ENCODE measurements around the gene EFCAB6.

The EFCAB6 gene

DNA sequence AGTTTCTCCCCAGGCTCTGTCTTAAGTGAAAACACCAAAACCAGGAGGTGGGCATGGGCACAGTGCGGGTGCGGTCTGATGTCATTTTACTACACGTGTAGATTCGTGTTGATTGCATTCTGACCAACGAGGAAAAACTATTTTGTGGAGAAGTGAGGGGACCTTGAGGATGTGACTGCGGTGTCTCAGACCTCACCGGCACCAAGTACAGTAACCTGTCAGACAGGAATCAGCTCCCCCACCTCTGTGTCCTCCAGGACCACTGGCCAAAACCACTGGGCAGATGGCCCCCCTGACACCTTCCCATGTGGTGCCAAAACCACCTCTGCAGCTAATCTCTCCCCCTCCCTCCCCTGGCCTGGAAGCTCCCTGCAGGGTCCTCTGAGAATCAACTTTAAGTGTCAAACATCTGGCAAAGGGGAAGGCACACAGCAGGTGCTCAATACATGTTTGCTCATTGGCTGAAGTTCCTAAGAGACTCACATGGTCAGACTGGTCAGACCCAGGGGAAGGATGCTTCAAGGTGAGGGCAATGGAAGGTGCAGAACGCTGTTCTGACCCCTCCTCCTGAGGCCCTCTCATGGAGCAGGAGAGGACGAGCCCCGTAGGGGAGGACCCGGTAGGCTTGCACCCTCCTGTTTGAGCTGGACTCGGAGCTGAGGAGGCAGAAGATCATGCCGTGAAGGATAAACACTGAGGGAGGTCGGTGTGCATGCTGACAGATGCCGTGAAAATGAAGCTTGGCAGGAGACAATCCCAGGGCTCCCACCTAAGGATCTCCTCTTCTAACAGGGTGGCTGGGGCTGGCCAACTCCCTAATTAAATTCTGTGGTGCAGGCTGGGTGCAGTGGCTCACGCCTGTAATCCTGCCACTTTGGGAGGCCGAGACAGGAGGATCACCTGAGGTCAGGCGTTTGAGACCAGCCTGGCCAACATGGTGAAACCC, 270.4 kb downstream of the EFCAB6 start:
- no peak for DNase-seq

DNA sequence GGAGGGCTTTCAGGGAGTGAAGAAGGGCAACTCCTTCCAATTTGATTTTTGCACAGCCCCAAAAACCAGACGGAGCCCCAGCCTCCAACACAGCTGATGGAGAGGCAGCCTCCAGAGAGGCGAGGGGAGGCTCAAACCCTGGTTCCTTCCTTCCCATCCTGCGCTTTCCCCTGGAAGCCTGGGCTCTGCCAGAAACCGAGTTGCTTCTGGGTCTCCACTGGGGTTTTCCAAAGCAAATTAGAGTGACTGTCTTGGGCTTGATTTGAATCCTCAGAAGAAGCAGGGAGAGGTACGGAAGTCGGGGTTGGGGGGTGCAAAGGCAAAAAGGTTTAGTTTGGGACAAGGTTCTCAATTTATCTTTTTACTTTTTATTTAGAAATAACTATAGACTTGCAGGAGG, 271.1 kb downstream of the EFCAB6 start:
- no peak for DNase-seq

DNA sequence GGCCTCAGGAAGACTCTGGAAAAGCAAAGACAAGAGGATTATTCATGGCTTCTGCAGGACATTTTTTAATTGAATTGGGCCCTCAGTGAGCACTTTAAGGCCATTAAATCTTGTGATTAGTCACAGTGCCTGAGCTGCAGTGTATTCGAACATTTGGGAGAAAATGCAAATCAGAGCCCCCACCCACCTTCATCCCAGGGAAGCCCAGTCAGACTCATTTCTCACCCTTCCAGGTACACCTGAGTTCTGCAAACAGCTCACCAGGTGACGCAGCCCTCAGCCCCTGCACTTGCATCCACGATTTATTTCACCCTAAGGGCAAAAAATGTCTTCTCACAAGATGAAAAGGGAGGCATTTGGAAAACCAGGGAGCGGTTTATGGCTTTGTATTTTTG, 271.6 kb downstream of the EFCAB6 start:
- no peak for DNase-seq

DNA sequence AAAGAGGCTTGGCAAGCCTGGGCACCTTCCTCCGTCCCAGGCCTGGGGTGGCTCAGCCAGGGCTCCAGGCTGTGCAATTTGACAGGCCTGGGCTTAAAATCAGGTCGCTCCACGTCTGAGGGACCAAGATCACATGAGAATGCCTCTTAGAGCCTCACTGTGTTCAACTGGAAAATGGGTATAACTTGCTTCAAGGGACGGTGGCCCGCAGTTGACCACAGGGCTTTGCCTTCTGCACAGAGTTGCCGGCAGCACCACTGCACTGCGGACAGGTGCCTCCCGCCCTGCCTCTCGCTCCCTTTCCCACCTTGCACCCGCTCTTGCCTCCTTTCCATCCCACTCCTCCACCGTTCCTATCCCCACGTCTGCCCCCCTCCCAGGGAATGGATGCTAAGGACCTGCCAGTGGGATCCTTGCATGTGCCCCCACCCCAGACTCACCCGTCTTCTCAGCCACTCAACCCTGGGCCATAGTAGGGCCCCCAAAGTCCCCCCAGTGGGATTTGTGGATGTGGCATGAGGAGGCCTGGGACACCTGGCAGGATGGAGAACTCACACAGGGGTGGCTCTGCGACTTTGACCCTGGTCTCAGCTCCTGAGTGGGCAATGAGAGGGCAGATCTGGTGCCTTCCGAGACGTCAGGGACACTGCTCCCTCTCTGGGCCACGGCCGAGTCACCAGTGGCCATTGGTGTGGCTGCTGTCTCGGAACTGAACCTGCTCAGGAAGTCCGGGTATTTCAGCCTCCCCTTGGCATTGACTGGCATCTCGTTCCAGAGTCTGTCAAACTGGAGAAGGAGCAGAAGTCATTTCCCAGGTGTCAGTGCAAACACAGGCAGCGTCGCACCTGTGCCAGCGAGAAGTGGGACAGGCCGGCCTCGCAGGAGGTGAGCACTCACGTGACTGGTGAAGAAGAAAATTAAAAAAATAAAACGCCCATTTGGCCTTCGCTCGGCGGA, 272.3 kb downstream of the EFCAB6 start:
- DNase-seq: no peak

DNA sequence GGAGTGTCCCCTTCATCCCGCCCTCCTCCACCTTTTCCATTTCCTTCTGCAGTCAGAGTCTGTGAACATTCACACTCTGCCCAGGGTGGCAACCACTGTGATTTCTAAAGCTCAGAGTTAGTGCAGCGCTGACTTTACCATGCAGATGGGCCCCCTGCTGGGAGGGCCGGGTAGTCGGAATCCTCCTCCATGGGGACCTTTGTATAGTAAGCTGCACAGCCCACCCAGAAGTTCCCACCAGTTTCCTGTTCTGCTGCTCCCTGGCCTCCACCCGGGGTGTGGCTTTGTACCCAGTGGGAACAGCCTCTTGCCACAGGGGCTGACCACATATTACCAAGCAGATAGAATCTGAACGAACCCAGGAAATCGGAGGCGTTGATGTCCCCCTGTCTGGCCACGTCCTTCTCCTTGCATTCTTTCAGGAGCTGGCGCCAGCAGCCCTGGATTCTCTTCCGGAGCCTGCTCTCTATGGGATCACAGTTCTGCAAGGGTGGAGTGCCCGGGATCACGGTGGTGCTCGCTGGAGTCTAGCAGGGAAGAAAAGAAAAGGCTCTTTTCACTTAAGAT, 275.0 kb downstream of the EFCAB6 start:
- no peak for DNase-seq

DNA sequence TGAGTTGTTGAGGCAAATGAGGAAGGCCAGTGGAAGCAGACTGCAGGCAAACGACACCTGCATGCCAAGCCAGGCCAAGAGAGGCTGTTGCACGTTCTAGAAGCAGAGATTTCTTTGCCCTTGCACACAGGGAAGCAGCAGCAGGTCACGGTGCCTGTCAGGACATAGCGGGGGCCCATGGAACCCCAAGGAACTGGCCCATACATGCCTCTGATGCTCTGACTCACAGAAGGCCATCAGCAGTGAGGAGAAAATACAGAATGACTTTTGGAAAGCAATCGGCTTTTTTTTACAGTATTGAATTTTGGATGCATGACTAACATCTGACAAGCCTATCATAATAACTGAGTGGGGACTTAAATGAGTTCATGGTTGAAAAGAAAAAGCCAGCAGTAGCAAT, 276.4 kb downstream of the EFCAB6 start:
- no peak for DNase-seq

DNA sequence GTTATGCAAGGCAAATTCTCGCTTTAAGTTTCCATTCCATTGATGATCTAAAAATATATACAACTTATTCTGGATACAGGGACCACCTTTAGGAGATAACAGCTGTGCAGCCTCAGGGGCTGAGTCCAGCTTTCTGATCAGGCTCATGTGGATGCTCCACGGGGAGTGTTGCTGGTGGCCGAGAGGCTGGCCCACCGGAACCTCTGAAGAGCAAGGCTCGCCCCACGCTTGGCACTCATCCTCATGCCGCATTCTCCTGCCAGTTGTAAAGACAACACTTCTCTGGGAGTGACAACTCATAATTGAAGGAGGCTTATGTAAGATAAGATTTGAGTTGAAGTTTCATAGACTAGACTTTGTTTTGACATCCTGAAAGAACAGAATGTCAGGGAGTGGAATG, 276.8 kb downstream of the EFCAB6 start:
- no peak for DNase-seq

DNA sequence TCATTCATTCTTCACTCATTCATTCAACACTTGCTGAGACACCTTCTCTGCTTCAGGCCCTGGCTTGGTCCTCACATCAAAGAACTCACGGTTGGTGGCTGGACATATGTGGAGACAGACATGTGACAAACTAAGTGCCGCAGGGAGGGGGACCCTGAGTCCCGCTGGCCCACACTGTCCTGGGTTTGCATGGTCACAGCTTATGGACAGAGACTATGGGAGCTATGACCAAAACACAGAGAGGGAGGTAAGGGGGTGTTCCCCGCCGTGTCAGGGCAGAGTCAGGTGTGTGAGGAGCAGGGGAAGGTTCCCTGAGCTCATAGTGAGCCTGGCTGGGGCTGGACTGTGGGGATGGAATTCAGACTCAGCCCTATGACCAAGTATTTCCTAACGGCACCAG, 277.2 kb downstream of the EFCAB6 start:
- DNase-seq: no peak

DNA sequence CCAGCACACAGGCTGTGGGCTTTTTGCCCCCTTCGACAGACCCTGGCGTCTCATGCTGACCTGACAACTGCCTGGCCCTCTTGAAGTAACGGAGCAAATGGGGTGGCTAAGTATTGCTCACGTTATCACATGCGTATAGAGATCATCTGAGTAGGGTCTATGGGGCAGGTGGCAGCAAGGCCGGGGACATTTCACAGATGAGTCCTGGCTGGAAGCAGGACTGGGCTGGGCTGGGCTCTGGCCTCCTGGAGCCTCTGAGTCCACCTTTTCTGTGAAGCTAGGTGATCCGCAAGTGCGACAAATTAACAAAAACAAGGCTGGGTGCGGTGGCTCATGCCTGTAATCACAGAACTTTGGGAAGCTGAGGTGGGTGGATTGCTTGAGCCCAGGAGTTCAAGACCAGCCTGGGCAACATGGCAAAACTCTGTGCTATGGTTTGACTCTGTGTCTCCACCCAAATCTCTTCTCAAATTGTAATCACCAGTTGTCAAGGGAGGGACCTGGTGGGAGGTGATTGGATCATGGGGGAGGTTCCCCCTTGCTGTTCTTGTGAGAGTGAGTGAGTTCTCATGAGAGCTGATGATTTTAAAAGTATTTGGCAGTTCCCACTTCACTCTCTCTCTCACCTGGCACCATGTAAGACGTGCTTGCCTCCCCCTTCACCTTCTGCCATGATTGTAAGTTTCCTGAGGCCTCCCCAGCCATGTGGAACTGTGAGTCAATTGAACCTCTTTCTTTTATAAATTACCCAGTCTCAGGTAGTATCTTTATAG, 278.3 kb downstream of the EFCAB6 start:
- no peak for DNase-seq

DNA sequence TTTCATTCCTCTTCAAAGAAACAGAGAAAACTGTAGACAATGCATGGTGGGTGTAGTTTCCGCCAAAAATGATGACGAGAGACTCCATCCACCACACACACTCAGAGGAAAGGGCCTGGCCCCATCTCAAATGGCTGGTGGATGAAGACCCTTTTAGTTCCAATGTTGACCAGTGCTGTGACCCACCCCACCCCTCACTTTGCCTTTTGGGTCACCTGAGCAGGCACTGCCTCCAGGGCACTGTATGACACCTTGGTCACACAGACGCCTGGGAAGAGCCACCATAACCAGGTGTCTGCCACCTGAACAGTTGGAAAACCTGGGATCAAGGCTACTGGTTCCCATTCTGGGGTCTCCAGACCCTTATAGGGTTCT, 279.0 kb downstream of the EFCAB6 start:
- no peak for DNase-seq

DNA sequence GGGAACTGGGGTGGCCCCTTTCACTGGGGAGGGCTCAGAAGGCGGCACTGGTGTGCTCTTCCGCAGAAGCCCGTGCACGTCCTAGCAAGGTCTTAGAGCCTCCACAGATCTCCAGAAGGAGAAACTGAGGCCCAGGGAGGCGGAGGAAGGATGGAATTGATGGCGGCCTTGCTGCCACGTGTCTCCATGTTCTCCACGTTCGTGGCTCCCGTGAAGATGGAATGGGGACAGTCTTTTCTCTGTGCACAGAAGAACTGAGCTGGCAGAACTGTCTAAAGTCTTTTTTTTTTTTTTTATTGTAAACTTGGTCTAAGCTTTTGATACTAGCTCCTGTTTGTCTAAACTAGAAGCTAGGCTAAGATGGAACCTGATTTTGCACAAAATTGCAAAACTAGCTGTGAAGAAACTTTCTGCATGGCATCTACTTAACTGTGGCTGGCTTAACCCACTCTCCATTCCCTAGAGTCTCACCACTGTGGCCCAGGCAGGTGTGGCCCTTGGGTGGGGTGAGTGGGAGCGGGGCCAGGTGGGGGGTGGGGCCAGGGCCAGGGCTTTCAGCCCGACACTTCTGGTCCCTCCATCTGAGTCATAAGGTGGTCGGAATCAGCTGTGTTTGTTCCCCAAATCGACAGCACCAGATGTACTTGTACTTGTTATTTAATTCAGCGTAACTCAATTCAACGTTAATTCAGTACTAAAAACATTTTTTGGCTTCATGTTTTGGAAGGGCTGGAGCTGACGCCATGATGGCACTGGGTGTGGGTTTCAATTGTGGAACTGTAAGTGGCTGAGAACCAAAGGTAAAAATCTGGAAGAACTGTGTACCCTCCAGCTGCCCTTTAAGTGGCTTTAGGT, 279.6 kb downstream of the EFCAB6 start:
- DNase-seq: no peak

DNA sequence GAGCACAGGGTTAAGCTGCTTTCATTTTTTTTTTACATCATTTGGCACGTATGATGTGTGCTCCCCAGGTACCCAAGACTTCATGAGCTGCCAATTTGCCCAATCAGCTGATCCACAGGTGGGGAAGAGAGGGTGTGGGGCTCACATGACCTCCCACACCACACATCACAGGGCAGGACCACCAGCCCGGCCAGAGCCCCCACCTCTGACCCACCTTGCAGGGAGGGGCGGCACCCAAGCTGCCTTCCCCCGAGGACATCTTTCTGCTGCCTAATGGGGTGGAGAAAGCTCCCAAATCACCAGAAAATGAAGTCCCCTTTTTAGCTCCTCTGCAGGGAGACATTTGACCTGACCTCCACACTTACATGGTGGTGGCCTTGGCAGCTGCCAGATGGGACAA, 280.5 kb downstream of the EFCAB6 start:
- no peak for DNase-seq

DNA sequence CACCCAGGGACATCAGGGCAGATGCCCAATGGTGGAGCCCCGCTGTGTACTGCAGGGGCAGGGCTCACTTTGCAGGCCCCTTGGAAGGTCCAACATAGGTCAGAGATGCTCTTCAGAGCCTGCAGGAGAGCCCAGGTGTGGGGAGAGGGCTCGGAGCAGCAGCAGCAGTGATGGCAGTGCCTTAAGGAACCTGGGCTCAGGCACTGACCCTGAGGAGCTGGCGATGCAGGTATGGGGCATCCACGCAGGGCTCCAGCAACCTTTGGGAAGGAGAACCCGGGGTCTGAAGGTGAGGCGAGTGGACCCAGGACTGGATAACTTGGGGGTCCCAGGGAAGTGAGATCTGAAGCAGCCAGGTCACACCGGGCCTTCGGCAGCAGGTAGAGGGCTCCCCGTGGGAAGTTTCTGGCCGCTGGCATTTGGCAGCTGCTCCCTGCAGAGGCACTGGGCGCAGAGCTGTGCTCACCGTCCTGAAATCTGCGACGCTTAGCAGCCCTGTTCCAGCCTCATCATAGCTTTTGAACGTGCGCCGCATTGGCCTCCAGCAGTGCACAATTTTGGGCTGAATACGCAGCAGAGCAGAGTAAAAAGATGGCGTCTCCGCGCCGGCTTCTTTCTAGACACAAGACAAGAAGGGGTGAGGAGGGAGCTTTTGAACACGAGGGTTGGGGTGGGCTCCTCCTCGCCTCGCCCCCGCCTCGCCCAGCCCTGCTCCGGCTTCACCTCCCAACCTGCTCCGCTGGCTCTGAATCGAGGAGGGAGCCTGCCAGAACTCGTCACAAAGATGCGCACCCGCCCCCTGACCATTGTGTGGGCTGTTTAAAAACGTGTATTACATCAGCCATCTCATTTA, 281.5 kb downstream of the EFCAB6 start:
- DNase-seq: no peak

DNA sequence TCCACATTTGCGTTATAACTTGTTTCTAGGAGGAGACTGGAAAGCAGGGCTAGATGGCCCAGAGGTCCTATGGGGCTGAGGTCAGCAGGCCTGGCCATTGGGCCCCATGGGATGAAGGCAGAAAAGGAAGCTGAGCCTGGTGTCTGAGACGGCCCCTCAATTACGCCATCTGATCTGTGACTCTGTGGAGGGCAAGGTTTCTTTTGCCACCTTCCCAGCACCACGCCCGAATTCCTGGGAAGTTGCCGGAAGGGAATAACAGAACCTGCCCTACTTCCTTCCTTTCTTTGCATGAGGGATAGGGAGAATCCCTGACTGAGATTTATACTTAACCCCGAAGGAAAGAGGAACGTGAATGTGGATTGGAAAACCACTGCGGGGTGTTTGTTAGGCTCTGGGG, 282.2 kb downstream of the EFCAB6 start:
- DNase-seq: no peak

DNA sequence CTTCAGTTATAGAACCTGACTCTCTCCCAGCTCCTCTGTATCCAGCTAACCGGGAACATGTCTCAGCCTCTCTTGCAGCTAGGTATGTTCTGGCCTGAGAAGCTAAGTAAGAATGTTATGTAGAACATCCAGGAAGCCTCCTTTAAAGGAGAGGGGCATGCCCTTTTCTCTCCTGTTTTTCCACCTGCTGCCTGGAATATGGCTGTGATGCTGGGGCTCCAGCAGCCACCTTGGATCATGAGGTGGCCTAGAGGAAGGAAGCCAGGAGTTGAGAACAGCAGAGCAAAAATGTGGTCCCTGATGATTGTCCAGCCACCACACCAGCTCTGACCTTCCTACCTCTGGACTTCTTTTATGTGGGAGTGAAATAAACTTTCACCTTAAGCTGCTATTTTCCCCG, 282.6 kb downstream of the EFCAB6 start:
- no peak for DNase-seq

DNA sequence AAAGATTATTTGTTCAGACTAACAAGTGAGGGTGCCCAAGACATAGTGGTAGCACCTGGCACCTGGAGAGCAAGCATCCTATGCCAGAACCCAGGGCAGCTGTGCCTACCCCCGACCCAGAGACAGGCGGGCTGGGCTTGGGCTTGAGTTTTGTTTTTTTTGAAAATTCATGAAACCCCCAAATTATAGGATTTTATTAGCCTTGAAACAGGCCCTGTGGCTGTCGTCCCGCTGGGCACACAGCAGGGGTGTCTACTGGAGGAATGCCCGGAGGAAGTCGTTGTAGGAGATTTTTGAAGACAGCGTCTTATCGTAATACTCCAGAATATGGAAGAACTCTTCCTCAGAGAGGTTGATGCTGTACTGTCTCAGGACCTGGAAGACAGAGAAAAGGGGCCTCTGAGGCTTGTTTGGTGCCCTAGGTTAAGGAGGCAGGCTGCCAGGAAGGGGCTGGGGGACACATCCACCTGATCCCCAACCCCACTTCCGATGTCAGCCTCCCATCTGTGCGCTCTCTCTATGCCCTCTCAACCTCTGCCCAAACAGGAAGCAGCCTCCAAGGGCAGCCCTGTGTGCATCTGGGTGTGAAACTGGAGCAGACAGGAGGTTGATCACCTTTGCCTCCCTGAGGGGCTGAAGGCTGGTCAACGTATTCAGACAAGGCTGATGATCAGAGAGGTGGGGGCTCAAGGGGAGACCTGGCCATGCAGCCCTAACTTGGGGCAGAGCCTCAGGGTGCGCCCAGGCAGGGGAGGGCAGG, 283.3 kb downstream of the EFCAB6 start:
- DNase-seq: no peak

DNA sequence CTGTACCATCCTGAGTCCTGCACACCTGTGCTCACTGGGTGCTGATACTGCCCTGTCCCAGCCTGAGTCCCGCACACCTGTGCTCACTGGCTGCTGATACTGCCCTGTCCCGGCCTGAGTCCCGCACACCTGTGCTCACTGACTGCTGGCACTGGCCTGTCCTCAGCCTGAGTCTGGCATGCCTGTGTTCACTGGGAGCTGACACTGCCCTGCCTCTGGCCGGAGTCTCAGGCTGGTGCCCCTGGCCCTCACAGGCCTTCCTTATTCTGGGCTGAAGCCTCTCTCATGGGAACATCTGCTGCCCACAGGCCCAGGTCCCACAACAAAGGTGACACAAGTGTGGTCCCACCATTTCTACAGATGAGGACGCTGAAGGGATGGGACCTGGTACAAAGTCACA, 285.2 kb downstream of the EFCAB6 start:
- DNase-seq: no peak

DNA sequence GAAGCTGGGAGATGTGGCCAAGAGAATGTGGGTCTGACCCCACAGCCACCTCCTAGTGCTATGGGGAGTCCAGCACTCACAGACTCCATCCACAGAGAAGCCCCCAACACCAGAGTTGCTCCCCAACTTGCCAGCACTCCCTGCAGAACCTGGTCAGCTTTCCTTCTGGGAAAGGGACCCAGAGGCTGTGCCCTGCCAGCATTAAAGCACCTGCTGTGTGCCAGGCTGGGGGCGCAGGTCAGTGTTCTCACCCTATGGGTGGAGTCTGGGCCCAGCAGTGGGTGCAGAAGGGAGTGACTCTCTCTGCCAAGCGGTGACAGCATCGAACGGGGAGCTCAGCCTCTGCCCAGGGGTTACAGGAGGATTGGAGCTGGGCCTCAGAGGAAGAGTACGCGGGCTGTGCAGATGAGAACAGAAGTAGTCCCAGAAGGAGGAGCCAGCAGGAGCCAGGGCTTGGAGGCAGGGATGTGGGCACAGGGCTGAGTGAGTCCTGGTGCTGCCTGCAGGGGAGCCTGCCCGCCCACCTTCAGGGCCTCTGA, 285.9 kb downstream of the EFCAB6 start:
- no peak for DNase-seq

DNA sequence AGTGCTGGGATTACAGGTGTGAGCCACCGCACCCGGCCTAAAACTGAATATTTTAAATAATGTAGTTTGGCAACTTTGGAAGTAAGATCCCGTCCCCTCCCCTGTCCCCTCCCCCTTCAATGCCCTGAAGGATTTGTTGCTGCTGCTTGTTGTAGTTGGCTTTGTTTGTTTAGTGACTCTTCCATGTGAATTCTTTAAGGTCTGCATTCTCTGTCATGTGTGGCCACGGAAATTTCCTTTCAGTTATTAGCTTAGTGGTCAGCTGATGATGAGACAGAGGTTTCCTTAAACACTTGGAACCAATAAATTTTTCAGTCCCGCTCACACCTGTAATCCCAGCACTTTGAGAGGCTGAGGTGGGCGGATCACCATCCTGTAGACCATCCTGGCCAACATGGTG, 290.4 kb downstream of the EFCAB6 start:
- DNase-seq: no peak

DNA sequence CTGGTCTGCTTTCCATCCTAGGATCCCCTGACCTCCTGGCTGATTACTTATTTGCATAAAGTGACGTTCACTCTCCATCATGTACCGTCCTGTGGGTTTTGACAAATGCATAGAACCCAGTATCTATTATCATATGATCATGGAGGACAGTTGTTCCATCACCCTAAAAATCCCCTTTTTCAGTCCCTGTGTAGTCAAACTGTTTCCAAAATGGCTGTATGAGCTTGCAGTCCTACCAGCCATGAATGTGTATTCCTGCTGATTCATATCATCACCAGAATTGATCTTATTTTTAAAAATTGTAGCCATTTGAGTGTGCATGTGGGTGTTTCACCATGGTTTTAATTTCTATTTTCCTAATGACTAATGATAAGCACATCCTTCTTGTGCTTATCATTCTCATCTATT, 291.5 kb downstream of the EFCAB6 start:
- DNase-seq: no peak

Data from fibroblast of skin of right quadriceps (primary cell).